Stimulated activated CD8-positive, alpha-beta memory T cell treated with anti-CD3 and anti-CD28 coated beads, Interleukin-2, amount 100 ng/mL, for 1 hour (primary cell): Measurements from ENCODE around the gene SAMD5.
"Not testable (repeated sequence)": the region's sequence is repeated elsewhere in the genome, so short reads cannot be mapped to it uniquely, and the experiment has no call there.

Experiments used
- DNase-seq, 2 donors: peaks; one replicate each; pipeline ENCODE4 v3.0.0-alpha.2; 2020; ENCODE audit warnings: low read depth in 2 of 2

Gene SAMD5

GRCh38 chr6:147528511-147529145, 20.1 kb downstream of the SAMD5 start:
- no peak for DNase-seq

GRCh38 chr6:147530132-147531060, 21.9 kb downstream of the SAMD5 start:
- DNase-seq = no peak

- no peak for DNase-seq
These were observed 22.8 kb downstream of the SAMD5 start for GRCh38 chr6:147531321-147531720.

GRCh38 chr6:147534116-147534860, 25.8 kb downstream of the SAMD5 start:
- no peak for DNase-seq

GRCh38 chr6:147538821-147539220, 30.3 kb downstream of the SAMD5 start:
- DNase-seq = no peak

- DNase-seq = no peak
These were observed 31.6 kb downstream of the SAMD5 start for GRCh38 chr6:147540075-147540474.

GRCh38 chr6:147542436-147542835, 33.9 kb downstream of the SAMD5 start:
- not testable (repeated sequence) for DNase-seq

- DNase-seq = no peak
These were observed 35.9 kb downstream of the SAMD5 start for GRCh38 chr6:147544420-147544819.

- no peak for DNase-seq
These were observed 38.2 kb downstream of the SAMD5 start for GRCh38 chr6:147546501-147547368.

GRCh38 chr6:147547369-147547902, 38.9 kb downstream of the SAMD5 start:
- no peak for DNase-seq

- DNase-seq = no peak
These were observed 40.5 kb downstream of the SAMD5 start for GRCh38 chr6:147548921-147549475.

GRCh38 chr6:147549531-147549930, 41.0 kb downstream of the SAMD5 start:
- DNase-seq = no peak

GRCh38 chr6:147551976-147552375, 43.5 kb downstream of the SAMD5 start:
- no peak for DNase-seq

GRCh38 chr6:147553099-147553498, 44.6 kb downstream of the SAMD5 start:
- no peak for DNase-seq

- no peak for DNase-seq
These were observed 45.8 kb downstream of the SAMD5 start for GRCh38 chr6:147554281-147554680.

- DNase-seq = no peak
These were observed 50.5 kb downstream of the SAMD5 start for GRCh38 chr6:147559006-147559405.

- no peak for DNase-seq
These were observed 52.2 kb downstream of the SAMD5 start for GRCh38 chr6:147560670-147561069.

GRCh38 chr6:147561726-147562125, 53.2 kb downstream of the SAMD5 start:
- no peak for DNase-seq

GRCh38 chr6:147563472-147563871, 55.0 kb downstream of the SAMD5 start:
- no peak for DNase-seq

- DNase-seq = no peak
These were observed 56.1 kb downstream of the SAMD5 start for GRCh38 chr6:147564556-147564955.
